Mucosa of stomach (tissue), 1 donor: ENCODE measurements around the gene STAT2.
"Not testable (repeated sequence)": the region's sequence is repeated elsewhere in the genome, so short reads cannot be mapped to it uniquely, and the experiment has no call there.

Experiments used
- H3K27me3 ChIP-seq: one replicate; pipeline ENCODE4 v1.7.0; 2013; ENCODE audit warnings: mild to moderate bottlenecking, low read length; ENCODE audit not compliant: control insufficient read depth, insufficient read depth
- H3K36me3 ChIP-seq: one replicate; pipeline ENCODE4 v1.7.0; 2013; ENCODE audit warnings: low read length; ENCODE audit not compliant: control insufficient read depth, insufficient read depth
- H3K4me1 ChIP-seq: one replicate; pipeline ENCODE4 v1.7.0; 2013; ENCODE audit warnings: mild to moderate bottlenecking, low read length; ENCODE audit not compliant: control insufficient read depth, insufficient read depth
- H3K4me3 ChIP-seq: one replicate; pipeline ENCODE4 v1.7.0; 2013; ENCODE audit warnings: low read length
- H3K9ac ChIP-seq: one replicate; pipeline ENCODE4 v1.7.0; 2013; ENCODE audit warnings: mild to moderate bottlenecking, low read length, moderate library complexity
- H3K9me3 ChIP-seq: one replicate; pipeline ENCODE4 v1.7.0; 2013; ENCODE audit warnings: mild to moderate bottlenecking, low read length, moderate library complexity; ENCODE audit not compliant: control insufficient read depth
- donor health status: Pancreatic carcinoma.

Gene STAT2

DNA sequence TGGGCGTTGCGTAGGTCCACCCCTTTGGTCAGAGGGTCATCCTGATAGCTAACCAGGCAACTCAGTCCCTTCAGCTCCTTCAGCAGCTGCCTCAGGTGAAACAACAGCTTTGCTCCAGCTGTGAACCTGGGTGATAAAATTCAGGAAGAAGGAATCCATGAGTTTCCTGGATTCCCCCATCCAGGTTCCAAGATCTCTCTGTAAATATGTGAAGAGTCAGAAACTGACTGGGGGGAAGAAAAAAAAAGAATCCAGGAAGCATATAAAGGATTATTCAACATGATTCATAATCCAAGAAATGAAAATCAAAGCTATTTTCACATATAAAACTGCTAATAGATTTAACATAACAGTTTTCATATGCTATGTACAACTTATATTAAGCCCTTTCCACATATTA lies 8.6 kb downstream of the STAT2 start:
- Histone ChIP-seq H3K36me3 (peaks cover 34% of the 10 kb centered on the region), H3K4me1 (no peaks in the 10 kb centered on the region), H3K4me3 (no peak overlapping the region), H3K27me3 (no peaks in the 10 kb centered on the region), H3K9me3 (no peaks in the 10 kb centered on the region), H3K9ac (no peak overlapping the region)

DNA sequence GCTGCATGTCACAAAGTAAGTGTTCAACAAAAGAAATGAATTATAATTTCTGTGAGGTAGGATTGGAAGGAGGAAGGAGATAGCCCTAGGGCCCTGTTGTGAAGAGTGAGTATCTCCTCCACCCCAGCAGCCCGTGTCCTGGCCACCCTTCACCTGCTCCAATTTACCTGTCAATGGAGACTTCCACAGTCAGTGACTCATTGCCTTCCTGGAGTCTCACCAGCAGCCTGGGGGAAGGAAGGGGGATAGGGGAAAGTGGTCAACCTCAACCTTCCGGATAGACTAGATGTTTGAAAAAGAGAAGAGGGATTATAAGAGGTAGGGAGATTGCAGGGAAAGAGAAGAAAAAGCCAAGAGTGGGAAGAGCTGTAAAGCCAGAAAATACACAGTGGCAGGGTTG lies 9.2 kb downstream of the STAT2 start:
- Histone ChIP-seq H3K36me3 (peaks cover 38% of the 10 kb centered on the region), H3K9me3 (no peaks in the 10 kb centered on the region), H3K9ac (no peak overlapping the region), H3K4me1 (no peaks in the 10 kb centered on the region), H3K27me3 (no peaks in the 10 kb centered on the region), H3K4me3 (no peak overlapping the region)

DNA sequence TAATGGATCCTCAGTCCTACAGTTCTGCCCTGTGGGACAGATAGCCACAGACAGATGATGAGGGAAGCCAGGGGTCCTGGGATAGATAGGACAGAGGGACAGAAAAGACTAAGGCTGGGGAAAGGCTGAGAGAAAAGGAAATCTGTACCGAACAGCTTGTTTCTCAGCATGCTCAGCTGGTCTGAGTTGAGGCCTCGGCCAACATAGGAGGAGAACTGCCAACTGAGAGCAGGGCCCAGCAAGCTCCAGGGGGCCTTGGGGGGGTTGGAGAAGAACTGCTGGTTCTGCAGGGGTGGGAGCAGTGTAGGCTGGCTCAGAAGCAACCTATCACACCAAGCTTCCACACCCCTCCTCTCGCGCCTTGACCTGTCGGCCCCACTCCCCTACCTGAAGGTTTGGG lies 11.1 kb downstream of the STAT2 start:
- peaks cover 28% of the 10 kb centered on the region for H3K36me3 ChIP-seq
- H3K9me3 ChIP-seq = no peaks in the 10 kb centered on the region
- H3K4me3 ChIP-seq = no peak overlapping the region
- no peaks in the 10 kb centered on the region for H3K27me3 ChIP-seq
- no peak overlapping the region for H3K9ac ChIP-seq
- no peaks in the 10 kb centered on the region for H3K4me1 ChIP-seq

DNA sequence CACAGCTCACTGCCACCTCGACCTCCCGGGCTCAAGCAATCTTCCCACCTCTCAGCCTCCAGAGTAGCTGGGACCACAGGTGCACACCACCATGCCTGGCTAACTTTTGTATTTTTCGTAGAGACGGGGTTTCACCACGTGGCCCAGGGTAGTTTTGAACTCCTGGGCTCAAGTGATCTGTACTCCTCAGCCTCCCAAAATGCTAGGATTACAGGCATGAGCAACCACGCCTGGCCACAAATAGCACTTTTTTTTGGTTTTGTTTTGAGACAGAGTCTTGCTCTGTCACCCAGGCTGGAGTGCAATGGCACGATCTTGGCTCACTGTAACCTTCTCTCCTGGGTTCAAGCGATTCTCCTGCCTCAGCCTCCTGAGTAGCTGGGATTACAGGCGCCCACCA lies 12.7 kb downstream of the STAT2 start:
- not testable (repeated sequence) for H3K9ac ChIP-seq, H3K4me3 ChIP-seq, H3K9me3 ChIP-seq, H3K27me3 ChIP-seq, H3K4me1 ChIP-seq
- peaks cover 37% of the 10 kb centered on the region for H3K36me3 ChIP-seq

DNA sequence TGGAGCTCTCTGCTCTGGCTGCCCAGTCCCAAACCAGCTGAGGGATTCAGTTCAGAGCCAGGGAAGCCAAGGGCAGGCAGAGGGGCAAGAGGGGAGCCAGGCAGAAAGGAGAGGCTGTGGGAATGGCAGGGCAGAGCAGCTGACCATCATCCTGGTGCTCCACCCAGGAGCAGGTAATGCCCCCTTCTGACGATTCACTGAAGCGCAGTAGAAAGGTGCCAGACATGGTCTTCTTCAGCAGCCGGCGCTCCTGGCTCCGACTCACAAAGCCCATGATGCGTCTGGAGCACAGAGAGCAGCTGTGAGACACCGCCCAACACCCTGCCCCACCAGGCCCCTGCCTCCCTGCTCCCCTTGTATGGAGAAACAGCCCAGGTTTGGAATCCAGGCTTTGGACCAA lies 13.2 kb downstream of the STAT2 start:
- H3K4me1 ChIP-seq = no peaks in the 10 kb centered on the region
- H3K4me3 ChIP-seq = no peak overlapping the region
- H3K9ac ChIP-seq = no peak overlapping the region
- no peaks in the 10 kb centered on the region for H3K27me3 ChIP-seq
- peaks cover 37% of the 10 kb centered on the region for H3K36me3 ChIP-seq
- H3K9me3 ChIP-seq = no peaks in the 10 kb centered on the region

DNA sequence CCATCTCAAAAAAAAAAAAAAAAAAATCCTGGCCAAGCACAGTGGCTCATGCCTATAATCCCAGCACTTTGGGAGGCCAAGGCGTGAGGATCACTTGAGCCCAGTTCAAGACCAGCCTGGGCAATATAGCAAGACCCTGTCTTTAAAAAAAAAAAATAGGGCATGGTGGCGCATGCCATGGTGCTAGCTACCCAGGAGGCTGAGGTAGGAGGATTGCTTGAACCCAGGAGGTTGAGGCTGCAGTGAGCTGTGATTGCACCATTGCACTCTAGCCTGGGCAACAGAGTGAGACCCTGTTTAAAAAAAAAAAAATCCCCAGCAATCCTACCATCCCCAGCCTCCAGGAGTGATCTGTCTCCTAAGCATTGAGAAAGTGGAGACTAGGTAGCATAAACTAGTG lies 17.6 kb downstream of the STAT2 start:
- peaks cover 17% of the 10 kb centered on the region for H3K36me3 ChIP-seq
- H3K4me3 ChIP-seq, H3K9me3 ChIP-seq, H3K27me3 ChIP-seq, H3K9ac ChIP-seq, H3K4me1 ChIP-seq: not testable (repeated sequence)

DNA sequence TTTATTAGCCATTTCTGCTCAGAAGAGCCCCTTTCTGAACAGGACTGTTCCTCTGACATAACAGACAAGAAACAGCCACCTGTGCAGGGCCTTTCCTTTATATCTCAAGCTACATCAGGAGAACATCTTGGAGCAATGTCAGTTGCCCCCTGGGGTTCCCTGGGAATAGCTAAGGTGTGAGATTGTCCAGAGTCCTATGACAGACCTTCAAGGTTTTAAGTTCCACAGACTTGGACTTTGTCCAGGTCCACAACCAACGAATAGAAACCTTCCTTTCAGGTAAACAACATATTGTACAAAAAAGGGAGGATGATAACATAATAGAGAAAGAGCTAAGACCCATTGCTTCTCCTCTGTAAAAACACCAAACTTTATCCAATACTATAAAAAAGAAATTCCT lies 18.3 kb downstream of the STAT2 start:
- H3K4me3 ChIP-seq = no peak overlapping the region
- no peaks in the 10 kb centered on the region for H3K27me3 ChIP-seq
- peaks cover 17% of the 10 kb centered on the region for H3K36me3 ChIP-seq
- H3K4me1 ChIP-seq = no peaks in the 10 kb centered on the region
- H3K9me3 ChIP-seq = no peaks in the 10 kb centered on the region
- no peak overlapping the region for H3K9ac ChIP-seq

DNA sequence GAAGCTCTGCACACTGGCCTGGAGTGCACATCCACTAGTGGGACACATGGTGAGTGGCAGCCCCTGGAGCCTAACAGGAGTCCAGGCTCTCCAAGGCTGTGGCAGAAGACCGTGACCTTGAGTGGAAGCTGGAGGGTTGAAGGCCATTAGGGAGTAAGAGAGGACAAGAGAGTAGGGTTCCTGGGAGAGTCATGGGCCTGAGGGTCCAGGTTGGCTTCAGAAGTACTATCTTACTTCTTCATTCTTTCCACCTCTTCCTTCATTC lies 20.8 kb downstream of the STAT2 start:
- H3K36me3 ChIP-seq = peaks cover 12% of the 10 kb centered on the region
- no peaks in the 10 kb centered on the region for H3K9me3 ChIP-seq
- H3K9ac ChIP-seq = no peak overlapping the region
- no peaks in the 10 kb centered on the region for H3K27me3 ChIP-seq
- no peaks in the 10 kb centered on the region for H3K4me1 ChIP-seq
- no peak overlapping the region for H3K4me3 ChIP-seq

DNA sequence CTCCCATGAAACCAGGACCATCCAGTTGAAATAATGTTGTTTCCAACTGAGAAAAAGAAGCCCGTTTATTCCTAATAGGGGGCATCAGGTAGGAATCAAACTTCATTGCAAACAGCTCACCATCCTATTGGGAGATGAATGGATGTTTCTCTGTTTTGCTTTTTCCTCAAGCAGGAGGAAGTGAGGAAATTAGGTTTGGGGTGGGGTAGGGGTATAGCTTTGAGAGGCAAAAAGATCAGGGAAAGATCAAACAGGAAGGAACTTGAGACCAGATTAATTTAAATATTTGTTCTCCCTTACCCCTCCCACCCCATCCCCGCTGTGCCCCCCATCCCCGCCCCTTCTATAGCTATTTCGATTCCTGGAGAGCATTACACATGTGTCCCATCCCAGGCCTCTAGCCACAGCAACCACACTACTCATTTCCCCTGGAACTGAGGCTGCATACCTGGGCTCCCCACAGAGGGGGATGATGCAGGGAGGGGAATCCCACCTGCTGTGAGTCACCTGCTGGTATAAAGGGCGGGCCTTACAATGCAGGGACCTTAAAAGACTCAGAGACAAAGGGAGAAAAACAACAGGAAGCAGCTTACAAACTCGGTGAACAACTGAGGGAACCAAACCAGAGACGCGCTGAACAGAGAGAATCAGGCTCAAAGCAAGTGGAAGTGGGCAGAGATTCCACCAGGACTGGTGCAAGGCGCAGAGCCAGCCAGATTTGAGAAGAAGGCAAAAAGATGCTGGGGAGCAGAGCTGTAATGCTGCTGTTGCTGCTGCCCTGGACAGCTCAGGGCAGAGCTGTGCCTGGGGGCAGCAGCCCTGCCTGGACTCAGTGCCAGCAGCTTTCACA lies 21.4 kb downstream of the STAT2 start, which contains the start of gene IL23A:
Gene IL23A, plus strand, starts transcription at position 577 of the 850 bp plus-strand sequence. Its CDS starts 161 bp downstream, at position 738.
- no peaks in the 10 kb centered on the region for H3K4me1 ChIP-seq
- no peak within 1 kb of the TSS for H3K9ac ChIP-seq
- H3K4me3 ChIP-seq = no peak within 1 kb of the TSS
- H3K27me3 ChIP-seq = no peaks in the 10 kb centered on the region
- H3K9me3 ChIP-seq = no peaks in the 10 kb centered on the region
- peaks cover 7% of the 10 kb centered on the region for H3K36me3 ChIP-seq

DNA sequence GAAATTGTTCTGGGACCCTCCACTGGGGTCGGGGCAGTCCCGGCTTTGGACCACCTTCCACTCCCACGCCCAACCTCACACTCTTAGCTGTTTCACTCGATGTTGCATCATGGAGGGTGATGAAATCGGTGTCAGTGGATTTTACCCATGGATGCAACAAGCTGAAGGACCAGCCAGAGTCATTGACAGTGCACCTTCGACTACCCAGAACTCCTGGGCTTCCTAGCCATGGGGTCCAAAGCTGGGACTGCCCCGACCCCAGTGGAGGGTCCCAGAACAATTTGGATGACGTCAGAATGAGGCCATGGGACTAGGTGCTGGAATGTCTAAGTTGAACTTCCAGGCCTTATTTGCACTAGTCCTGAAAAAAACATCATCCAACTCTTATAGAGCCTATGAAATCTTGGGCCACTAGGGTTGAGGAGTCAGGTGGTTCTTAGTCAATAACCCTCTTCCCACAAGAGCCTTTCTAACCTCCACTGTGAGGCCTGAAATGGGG lies 22.1 kb downstream of the STAT2 start:
- H3K27me3 ChIP-seq = no peaks in the 10 kb centered on the region
- H3K4me1 ChIP-seq = peaks cover 6% of the 10 kb centered on the region
- no peak overlapping the region for H3K4me3 ChIP-seq
- H3K9me3 ChIP-seq = no peaks in the 10 kb centered on the region
- no peak overlapping the region for H3K9ac ChIP-seq
- H3K36me3 ChIP-seq = no peaks in the 10 kb centered on the region

DNA sequence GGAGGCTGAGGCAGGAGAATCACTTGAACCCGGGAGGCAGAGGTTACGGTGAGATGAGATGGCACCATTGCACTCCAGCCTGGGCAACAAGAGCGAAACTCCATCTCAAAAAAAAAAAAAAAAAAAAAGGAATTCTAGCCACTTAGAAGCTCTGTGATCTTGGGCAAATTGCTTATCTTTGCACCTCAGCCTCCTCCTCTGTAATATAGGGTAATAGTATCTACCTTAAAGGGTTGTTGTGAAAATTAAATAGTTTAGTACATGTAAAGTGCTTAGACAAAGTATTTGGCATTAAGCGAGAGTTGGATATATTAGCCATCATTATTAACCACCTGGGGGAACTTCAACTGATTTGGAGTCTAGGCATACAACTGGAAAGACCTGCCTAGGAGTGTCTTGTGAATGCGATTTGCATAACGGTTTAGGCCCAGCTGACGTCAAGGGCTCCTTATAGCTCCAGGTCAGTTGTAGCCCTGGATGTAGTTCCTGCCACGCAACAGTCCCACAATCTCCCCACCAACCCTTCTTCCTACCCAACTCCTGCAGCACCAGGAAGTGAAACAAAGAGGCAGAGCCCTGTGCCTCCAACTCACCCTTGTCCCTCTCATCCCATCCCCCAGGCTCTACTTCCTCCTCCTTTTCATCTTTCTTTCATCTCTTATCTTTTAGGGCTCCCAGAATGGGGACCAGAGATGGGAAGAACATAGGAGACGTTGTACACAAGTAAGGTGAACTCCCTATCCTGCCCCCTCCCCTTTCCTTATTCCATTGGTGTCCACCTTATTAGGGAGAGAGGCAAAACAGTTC lies 23.3 kb downstream of the STAT2 start:
- Histone ChIP-seq H3K27me3 (no peaks in the 10 kb centered on the region), H3K4me3 (no peak overlapping the region), H3K4me1 (peaks cover 10% of the 10 kb centered on the region), H3K9ac (no peak overlapping the region), H3K9me3 (no peaks in the 10 kb centered on the region), H3K36me3 (no peaks in the 10 kb centered on the region)

DNA sequence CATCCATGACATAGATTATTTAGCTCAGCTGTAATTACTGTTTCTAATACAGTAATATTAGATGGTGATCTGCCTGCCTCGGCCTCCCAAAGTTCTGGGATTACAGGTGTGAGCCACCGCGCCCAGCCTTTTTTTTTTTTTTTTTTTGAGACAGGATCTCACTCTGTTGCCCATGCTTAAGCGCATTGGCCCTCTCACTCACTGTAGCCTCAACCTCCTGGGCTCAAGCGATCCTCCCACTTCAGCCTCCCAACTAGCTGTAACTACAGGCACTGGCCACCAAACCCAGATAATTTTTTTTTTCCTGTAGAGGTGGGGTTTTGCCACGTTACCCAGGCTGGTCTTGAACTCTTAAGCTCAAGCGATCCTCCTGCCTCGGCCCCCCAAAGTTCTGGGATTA lies 24.4 kb downstream of the STAT2 start:
- not testable (repeated sequence) for H3K9ac ChIP-seq, H3K4me3 ChIP-seq, H3K36me3 ChIP-seq, H3K9me3 ChIP-seq, H3K27me3 ChIP-seq
- H3K4me1 ChIP-seq = peaks cover 10% of the 10 kb centered on the region
